ENCODE data around the gene EFCAB11. TPM values are rescaled to one million over a fixed set of nuclear protein-coding genes. Genes with fewer than 3 reads are reported as not detected.
A peak's percentile ranks its signal among the peaks of the same experiment; 100 is the strongest.

Gene EFCAB11
- total RNA-seq, 1 donor from 2014 or later, result not detected

- intact Hi-C loops (cut with DNase I), result no loop called here
- TF ChIP-seq, protein P1, sequence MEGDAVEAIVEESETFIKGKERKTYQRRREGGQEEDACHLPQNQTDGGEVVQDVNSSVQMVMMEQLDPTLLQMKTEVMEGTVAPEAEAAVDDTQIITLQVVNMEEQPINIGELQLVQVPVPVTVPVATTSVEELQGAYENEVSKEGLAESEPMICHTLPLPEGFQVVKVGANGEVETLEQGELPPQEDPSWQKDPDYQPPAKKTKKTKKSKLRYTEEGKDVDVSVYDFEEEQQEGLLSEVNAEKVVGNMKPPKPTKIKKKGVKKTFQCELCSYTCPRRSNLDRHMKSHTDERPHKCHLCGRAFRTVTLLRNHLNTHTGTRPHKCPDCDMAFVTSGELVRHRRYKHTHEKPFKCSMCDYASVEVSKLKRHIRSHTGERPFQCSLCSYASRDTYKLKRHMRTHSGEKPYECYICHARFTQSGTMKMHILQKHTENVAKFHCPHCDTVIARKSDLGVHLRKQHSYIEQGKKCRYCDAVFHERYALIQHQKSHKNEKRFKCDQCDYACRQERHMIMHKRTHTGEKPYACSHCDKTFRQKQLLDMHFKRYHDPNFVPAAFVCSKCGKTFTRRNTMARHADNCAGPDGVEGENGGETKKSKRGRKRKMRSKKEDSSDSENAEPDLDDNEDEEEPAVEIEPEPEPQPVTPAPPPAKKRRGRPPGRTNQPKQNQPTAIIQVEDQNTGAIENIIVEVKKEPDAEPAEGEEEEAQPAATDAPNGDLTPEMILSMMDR (IDR thresholded peaks at IDR 0.05), result no peak
- Histone ChIP-seq H3K36me3 (no peaks in the 10 kb centered on the region), H3K9me3 (no peaks in the 10 kb centered on the region), H3K4me1 (no peaks in the 10 kb centered on the region), H3K27me3 (no peaks in the 10 kb centered on the region), H3K4me3 (no peak overlapping the region), H3K27ac (no peak overlapping the region)
- DNase-seq (ENCODE audit: low spot score in 2 of 2), result no peak
These were observed 27.2 kb downstream of the EFCAB11 start for GRCh38 chr14:89927186-89927865.

DNA sequence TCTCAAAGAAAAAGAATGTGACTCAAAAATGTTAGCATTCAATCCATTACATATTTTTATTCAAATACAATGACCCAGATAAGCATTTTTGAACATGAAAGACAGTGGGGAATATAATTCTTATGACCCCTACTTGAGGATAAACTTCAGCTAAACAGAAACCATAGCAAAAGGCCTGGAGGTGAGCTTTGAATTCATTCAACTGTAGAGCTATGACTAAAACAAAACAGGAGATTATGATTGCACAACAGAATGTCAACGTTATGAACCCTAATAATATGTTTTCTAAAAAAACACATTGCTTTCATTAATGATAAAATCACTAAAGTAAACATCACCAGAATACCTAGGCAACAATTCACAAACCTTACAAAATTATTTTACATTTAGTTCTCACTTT, 27.8 kb downstream of the EFCAB11 start:
- Histone ChIP-seq H3K4me3 (no peak overlapping the region), H3K4me1 (no peaks in the 10 kb centered on the region), H3K9me3 (no peaks in the 10 kb centered on the region), H3K27me3 (no peaks in the 10 kb centered on the region), H3K36me3 (no peaks in the 10 kb centered on the region), H3K27ac (no peak overlapping the region)
- intact Hi-C loops (cut with DNase I), result no loop called here
- no peak for DNase-seq (ENCODE audit: low spot score in 2 of 2)
- TF ChIP-seq, protein P1 (IDR thresholded peaks at IDR 0.05), result no peak

DNA sequence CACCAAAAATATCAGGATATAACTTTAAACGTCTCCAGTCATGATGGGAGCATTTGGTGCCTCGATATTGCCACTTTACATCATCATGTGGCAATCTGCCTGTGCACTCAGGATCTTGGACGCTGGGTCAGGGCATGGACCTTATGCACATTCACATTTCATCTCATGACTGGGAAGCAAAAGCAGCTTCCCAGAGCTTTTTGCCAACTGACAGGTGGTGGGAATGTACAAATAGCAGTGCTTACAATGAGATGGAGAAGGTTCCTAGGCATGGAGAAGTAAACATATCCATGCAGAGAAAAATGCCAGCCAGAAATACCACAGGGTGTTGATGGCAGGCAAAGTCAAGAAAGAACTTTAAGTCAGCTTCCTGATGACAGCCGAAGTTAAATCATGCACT, 30.3 kb downstream of the EFCAB11 start:
- no peak overlapping the region for H3K27ac ChIP-seq
- H3K36me3 ChIP-seq, result no peaks in the 10 kb centered on the region
- no peaks in the 10 kb centered on the region for H3K9me3 ChIP-seq
- no peak for DNase-seq (ENCODE audit: low spot score in 2 of 2)
- intact Hi-C loops (cut with DNase I), result no loop called here
- H3K4me3 ChIP-seq, result no peak overlapping the region
- no peaks in the 10 kb centered on the region for H3K27me3 ChIP-seq
- H3K4me1 ChIP-seq, result no peaks in the 10 kb centered on the region
- TF ChIP-seq, protein P1 (IDR thresholded peaks at IDR 0.05), result no peak

- intact Hi-C loops (cut with DNase I), result no loop called here
- peak overlapping the region in 1 of 2 donors; percentile 15 for H3K27ac ChIP-seq
These were observed 32.3 kb downstream of the EFCAB11 start for GRCh38 chr14:89922031-89922907.

DNA sequence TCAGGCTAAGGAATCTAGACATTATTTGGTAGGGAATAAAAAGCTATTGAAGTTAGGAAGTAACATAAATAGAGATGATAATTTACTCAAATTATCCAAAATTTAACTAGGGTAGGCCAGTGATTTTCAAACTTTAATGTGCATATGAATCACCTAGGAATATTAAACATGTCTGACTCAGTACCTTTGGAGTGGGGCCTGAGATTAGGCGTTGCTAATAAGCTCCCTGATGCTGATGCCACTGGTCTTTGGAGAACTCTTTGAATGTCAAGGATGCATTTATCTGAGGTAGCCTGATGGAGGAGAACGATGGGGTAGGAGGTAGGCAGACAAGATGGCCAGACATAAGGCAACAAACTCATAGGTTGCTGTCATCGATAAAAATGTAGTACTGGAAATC, 33.2 kb downstream of the EFCAB11 start:
- no peak overlapping the region for H3K4me3 ChIP-seq
- no peaks in the 10 kb centered on the region for H3K27me3 ChIP-seq
- no peak overlapping the region for H3K27ac ChIP-seq
- TF ChIP-seq, protein P1 (IDR thresholded peaks at IDR 0.05), result no peak
- intact Hi-C loops (cut with DNase I), result no loop called here
- DNase-seq (ENCODE audit: low spot score in 2 of 2), result no peak
- H3K4me1 ChIP-seq, result no peaks in the 10 kb centered on the region
- no peaks in the 10 kb centered on the region for H3K36me3 ChIP-seq
- no peaks in the 10 kb centered on the region for H3K9me3 ChIP-seq

More at GRCh38 chr14:89922031-89922907, 32.3 kb downstream of the EFCAB11 start:
- Histone ChIP-seq H3K9me3 (no peaks in the 10 kb centered on the region), H3K4me1 (no peaks in the 10 kb centered on the region), H3K36me3 (no peaks in the 10 kb centered on the region), H3K27me3 (no peaks in the 10 kb centered on the region), H3K4me3 (no peak overlapping the region)
- no peak for DNase-seq (ENCODE audit: low spot score in 2 of 2)
- TF ChIP-seq, protein P1 (IDR thresholded peaks at IDR 0.05), result no peak

Measured in ascending aorta (tissue), 2 donors.